WI38 (cell line): ENCODE results near the gene NT5DC2.

ENCODE experiments used
- H3K4me3 ChIP-seq: 2 replicates; pipeline ENCODE4 v1.5.1; 2011; ENCODE audit warnings: low read depth, mild to moderate bottlenecking, control low read depth, low read length
- TF ChIP-seq, protein P1 (sequence below): IDR thresholded peaks from 2 replicates; pipeline ENCODE4 v1.5.1; 2012; ENCODE audit warnings: low read depth, mild to moderate bottlenecking, control low read depth, low read length

Gene NT5DC2

DNA sequence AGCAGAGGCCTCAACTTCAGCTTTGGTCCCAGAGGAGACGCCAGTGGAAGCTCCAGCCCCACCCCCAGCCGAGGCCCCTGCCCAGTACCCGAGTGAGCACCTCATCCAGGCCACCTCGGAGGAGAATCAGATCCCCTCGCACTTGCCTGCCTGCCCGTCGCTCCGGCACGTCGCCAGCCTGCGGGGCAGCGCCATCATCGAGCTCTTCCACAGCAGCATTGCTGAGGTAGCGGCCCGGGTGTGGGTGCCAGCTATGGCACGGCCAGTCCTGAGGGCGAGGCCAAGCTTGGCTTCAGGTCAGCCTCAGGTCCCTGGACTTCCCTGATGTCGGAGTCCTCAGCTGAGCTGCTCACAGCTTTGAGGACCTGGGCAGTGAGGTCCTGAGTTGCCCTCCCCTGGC, 44.2 kb downstream of the NT5DC2 start:
- no peak overlapping the region for H3K4me3 ChIP-seq
- TF ChIP-seq, protein P1, sequence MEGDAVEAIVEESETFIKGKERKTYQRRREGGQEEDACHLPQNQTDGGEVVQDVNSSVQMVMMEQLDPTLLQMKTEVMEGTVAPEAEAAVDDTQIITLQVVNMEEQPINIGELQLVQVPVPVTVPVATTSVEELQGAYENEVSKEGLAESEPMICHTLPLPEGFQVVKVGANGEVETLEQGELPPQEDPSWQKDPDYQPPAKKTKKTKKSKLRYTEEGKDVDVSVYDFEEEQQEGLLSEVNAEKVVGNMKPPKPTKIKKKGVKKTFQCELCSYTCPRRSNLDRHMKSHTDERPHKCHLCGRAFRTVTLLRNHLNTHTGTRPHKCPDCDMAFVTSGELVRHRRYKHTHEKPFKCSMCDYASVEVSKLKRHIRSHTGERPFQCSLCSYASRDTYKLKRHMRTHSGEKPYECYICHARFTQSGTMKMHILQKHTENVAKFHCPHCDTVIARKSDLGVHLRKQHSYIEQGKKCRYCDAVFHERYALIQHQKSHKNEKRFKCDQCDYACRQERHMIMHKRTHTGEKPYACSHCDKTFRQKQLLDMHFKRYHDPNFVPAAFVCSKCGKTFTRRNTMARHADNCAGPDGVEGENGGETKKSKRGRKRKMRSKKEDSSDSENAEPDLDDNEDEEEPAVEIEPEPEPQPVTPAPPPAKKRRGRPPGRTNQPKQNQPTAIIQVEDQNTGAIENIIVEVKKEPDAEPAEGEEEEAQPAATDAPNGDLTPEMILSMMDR: no peak

DNA sequence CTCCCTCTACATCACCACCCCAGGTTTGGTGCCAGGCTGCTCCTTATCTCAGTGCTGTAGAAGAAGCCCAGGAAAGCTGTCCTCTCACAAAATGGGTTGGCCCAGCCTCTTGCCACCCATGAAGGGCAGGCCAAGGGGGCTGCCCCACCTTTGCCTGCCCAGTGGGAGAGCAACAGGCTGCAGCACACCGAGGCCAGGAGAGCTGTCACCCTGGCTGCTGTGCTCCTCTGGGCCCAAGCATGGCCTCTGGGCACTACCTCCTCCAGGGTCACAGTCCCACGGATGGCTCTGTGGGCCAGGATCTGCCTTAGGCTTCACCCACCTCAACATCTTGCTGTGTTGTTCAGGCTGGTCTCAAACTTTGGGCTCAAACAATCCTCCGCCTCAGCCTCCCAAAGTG, 44.9 kb downstream of the NT5DC2 start:
- H3K4me3 ChIP-seq: no peak overlapping the region
- TF ChIP-seq, protein P1: no peak

DNA sequence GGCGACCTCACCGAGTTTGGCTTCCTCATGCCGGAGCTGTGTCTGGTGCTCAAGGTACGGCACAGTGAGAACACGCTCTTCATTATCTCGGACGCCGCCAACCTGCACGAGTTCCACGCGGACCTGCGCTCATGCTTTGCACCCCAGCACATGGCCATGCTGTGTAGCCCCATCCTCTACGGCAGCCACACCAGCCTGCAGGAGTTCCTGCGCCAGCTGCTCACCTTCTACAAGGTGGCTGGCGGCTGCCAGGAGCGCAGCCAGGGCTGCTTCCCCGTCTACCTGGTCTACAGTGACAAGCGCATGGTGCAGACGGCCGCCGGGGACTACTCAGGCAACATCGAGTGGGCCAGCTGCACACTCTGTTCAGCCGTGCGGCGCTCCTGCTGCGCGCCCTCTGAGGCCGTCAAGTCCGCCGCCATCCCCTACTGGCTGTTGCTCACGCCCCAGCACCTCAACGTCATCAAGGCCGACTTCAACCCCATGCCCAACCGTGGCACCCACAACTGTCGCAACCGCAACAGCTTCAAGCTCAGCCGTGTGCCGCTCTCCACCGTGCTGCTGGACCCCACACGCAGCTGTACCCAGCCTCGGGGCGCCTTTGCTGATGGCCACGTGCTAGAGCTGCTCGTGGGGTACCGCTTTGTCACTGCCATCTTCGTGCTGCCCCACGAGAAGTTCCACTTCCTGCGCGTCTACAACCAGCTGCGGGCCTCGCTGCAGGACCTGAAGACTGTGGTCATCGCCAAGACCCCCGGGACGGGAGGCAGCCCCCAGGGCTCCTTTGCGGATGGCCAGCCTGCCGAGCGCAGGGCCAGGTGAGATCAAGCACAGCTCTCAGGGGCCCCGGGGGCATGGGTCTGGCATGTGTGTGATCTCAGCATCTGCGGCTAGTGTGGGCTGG, 45.6 kb downstream of the NT5DC2 start:
- TF ChIP-seq, protein P1: no peak

DNA sequence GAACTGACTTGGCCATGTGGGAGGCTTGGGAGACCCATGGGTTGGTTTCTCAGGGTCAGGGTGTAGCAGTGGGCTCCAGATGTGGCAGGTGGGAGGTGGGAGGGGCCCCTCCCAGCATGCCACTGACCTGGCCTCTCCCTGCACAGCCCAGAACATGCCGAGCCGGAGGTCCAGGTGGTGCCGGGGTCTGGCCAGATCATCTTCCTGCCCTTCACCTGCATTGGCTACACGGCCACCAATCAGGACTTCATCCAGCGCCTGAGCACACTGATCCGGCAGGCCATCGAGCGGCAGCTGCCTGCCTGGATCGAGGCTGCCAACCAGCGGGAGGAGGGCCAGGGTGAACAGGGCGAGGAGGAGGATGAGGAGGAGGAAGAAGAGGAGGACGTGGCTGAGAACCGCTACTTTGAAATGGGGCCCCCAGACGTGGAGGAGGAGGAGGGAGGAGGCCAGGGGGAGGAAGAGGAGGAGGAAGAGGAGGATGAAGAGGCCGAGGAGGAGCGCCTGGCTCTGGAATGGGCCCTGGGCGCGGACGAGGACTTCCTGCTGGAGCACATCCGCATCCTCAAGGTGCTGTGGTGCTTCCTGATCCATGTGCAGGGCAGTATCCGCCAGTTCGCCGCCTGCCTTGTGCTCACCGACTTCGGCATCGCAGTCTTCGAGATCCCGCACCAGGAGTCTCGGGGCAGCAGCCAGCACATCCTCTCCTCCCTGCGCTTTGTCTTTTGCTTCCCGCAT, 46.4 kb downstream of the NT5DC2 start:
- TF ChIP-seq, protein P1: no peak

More for the DNA sequence above, 45.6 kb downstream of the NT5DC2 start:
- H3K4me3 ChIP-seq: no peak overlapping the region

DNA sequence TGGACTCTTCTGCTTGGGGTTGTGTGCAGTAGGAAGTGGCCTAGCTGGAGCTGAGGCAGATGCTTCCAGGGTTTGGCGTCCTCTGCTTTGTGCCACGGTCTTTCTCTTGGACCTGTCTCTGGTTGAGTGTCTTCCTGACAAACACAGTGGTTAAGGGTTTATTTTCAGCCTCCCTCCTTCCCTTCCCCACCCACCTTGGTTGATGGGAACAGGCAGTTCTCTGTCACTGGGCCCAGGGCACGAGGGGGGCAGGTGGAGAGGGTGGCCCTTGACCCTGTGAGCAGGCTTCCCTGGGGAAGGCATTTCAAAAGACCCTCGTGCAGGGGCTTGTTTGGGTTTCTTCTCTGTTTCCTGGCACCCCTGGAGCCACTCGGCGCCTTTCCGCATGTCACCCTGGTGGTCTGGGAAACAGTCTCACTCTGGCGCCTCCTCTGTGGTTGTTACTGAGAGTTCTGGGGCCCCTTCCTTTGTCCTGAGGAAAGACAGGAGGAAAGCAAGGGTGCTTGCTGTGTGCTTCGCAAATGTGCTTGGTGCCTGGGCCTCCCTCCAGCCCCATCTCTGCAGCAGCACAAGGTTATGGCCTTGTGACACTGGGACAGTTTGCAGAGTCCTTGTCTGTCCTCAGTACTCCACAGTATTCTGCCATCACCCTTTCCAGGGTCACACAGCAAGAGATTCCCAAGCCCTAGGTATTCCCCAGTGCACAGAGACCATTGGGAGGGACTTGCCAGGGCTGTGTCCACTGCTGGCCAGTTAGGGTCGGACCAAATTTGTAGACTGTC, 48.8 kb downstream of the NT5DC2 start:
- TF ChIP-seq, protein P1: no peak
- no peak overlapping the region for H3K4me3 ChIP-seq

More for the DNA sequence above, 46.4 kb downstream of the NT5DC2 start:
- H3K4me3 ChIP-seq: no peak overlapping the region

DNA sequence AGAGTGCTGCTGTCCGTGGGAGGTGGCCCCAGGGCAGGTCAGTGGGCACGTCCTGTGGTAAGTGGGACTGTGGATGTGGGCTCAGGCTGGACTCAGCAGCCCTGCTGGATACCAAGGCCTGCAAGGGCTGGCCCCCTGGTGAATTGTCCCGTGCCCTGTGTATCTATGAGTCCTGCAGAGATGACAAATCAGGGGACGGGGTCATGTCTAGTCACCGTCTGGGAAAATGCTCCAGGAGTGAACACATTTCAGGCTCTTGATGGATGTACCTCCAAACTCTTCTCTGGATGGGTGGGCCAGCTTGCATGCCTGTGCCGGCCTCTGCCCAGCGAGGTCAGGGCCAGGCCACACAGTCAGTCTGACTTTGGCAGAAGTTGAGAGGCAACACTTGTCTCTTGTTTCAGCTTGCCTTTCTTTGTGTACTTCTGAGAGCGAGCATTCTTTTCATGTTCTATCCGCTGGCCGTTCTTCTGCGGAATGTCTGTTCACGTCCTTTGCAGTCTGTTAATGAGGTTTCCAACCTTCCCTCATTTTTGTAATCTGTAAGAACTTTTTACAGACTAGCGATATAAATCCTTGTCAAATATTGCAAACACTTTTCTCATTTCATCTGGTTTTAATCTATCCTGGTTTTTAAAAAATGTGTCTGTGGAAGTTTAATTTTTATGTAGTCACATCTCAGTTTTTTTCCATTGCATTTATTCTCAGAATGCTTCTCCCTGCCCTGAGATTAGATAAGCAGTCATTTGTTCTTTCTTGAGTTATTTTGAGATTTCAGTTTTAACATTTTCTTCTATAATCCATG, 49.9 kb downstream of the NT5DC2 start:
- TF ChIP-seq, protein P1: no peak
- no peak overlapping the region for H3K4me3 ChIP-seq
